NCI-H82 treated with DMSO at 0.1 percent for 48 hours (cell line): Measurements from ENCODE around the gene CD207.

Experiments
- DNase-seq: peaks from one replicate; lab custom pipeline; 2025; ENCODE audit not compliant: unreplicated experiment; lab: John Stamatoyannopoulos, UW

The CD207 gene

GRCh38 chr2:70795164-70795995 is 40.2 kb downstream of the CD207 start:
- no peak for DNase-seq

DNA sequence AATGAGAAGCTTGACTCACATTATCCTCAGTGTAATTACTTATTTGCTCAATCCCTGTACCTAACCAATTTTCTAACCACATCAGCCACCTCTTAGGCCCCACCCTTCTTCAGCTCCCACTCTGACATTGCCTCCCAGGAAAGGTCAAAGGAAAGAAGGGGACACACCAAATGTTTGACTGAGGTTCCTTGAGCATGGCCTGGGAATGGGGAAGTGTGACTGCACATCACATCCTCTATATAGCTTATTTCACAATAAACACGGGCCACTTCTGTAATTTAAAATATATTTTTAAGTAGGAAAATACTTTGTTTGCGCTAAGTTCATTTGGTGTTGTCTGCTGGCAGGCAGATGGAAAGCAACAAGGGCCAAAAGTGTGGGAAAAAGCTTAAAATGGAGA is 42.2 kb downstream of the CD207 start:
- DNase-seq = no peak

GRCh38 chr2:70790136-70790828 is 45.3 kb downstream of the CD207 start, which contains the start of gene FIGLA:
FIGLA (minus strand) TSS chr2:70790643; CDS start chr2:70790638, 5 bp downstream.
- no peak for DNase-seq

GRCh38 chr2:70789304-70790135 is 46.1 kb downstream of the CD207 start:
- DNase-seq = peak; percentile 48

DNA sequence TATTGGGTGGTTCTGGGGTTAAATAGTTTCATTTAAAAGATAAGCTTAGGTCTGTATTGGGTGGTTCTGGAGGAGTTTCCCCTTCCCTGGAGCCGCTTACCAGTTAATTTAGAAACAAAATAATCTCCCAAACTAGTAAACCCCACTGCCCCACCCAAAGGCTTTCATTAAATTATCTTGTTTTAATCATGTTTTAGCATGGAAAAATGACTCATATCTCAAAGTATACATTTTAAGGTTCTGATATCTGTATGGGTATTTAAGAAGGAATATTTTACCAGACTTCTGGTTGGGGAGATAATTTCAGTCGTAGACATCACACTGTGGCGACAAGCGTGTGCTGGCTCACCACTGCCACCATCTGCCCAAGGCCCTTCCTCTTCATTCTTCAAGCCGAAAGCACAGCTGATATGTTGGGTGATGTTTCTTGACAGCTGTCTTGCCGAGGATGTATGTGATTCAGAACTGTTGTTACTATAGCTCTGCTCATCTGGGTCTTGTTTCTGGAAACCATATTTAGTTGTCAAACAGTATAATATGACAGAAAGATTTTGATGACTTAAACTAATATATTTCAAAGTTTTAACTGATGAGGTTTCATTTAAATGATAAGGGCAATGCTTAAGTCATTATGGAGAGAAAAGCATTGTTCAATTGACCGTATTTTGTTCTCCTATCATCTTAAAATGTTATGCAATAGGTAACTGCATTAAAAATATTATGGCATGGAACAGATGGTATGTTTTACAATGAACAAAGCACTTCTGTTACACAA is 50.3 kb downstream of the CD207 start:
- peak; percentile 47 for DNase-seq

DNA sequence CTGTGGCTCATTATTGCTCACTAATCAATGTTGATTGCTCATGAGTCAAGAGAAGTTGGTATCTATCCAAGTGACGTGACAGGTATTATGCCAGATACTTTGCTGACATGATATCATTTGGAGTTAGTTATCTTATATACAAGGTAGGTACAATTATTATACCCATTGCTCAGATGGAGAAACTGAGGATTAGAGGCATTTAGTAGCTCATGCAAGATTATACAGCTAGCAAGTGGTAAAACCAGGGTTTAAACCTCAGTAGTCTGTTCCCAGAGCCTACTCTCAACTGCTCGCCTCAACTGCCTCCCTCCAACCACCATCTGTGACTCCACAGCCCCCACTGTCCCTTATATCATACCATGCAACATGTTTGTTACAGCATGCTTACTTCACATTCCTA is 51.3 kb downstream of the CD207 start:
- no peak for DNase-seq
